HCT116 (cell line): Measurements from ENCODE around the gene VWF. TPM values are rescaled to one million over a fixed set of nuclear protein-coding genes. Genes with fewer than 3 reads are reported as not detected.

Experiments
- ATAC-seq: fragments of 200-7000 bp; cut with Tn5 transposase; 2 replicates; pipeline ENCODE4 v1.9.1; 2020; ENCODE audit warnings: mild to moderate bottlenecking, moderate library complexity
- BruUV-seq: library from RNA; stranded (reverse); fragments of 400-500 nt; replicated peaks from 2 replicates; lab custom pipeline; 2021; lab: Mats Ljungman, UMichigan
- CTCF ChIA-PET: fragments of 300-600 bp; sonication (Branson Sonifier 250); formaldehyde crosslinking; loops from one replicate; lab custom pipeline; 2021; ENCODE audit warnings: antibody characterized with exemption; lab: Charles Lee
- POLR2A ChIA-PET: fragments of 300-600, 350-600 bp; sonication (Branson Sonifier 250); formaldehyde crosslinking; loops from one replicate; lab custom pipeline; 2021; ENCODE audit warnings: antibody characterized with exemption; lab: Charles Lee
- RAD21 ChIA-PET, 2 experiments: fragments of 300-600 bp; sonication (Branson Sonifier 250); formaldehyde crosslinking; loops; one replicate each; lab custom pipeline; 2023; ENCODE audit warnings: low total read pairs in 2 of 2; ENCODE audit not compliant: uncharacterized antibody in 2 of 2, unreplicated experiment in 2 of 2, low non-redundant PET in 1 of 2; lab: Charles Lee
- DNase-seq: peaks from one replicate; pipeline ENCODE4 v3.0.0-alpha.2; 2010; ENCODE audit warnings: low read depth, low spot score
- H2AFZ ChIP-seq: fragments of 200-600 bp; shearing (Covaris generic), sonication (generic); 2 replicates; pipeline ENCODE4 v1.6.1; 2017; ENCODE audit warnings: low read depth, mixed run types, mixed read lengths, antibody characterized with exemption, low read length; ENCODE audit not compliant: poor library complexity, severe bottlenecking
- H3K27ac ChIP-seq: 2 replicates; pipeline ENCODE4 v1.5.1; 2012; ENCODE audit warnings: low read depth, low read length
- H3K27me3 ChIP-seq: fragments of 200-600 bp; sonication (generic); 2 replicates; pipeline ENCODE4 v1.6.1; 2016; ENCODE audit warnings: mixed run types, low read length, mixed read lengths; ENCODE audit not compliant: insufficient read depth
- H3K36me3 ChIP-seq, 2 experiments: fragments of 200-500 bp in 1 of 2; fragments of 200-600 bp in 1 of 2; sonication (Bioruptor generic) in 1 of 2; sonication (generic) in 1 of 2; 2 replicates each; pipeline versions ENCODE4 v1.5.1 to v1.6.1; 2014 to 2016; ENCODE audit warnings: low read length in 2 of 2, inconsistent platforms in 1 of 2, mixed read lengths in 1 of 2, mixed run types in 1 of 2; ENCODE audit not compliant: insufficient read depth in 2 of 2, control insufficient read depth in 1 of 2
- H3K4me1 ChIP-seq, 2 experiments: fragments of 200-600 bp in 1 of 2; sonication (generic) in 1 of 2; 2 replicates each; pipeline versions ENCODE4 v1.5.1 to v1.6.1; 2012 to 2017; ENCODE audit warnings: low read length in 2 of 2, inconsistent platforms in 1 of 2, mild to moderate bottlenecking in 1 of 2, mixed read lengths in 1 of 2, mixed run types in 1 of 2, moderate library complexity in 1 of 2; ENCODE audit not compliant: insufficient read depth in 2 of 2, control insufficient read depth in 1 of 2
- H3K4me2 ChIP-seq: fragments of 200-600 bp; sonication (generic); 2 replicates; pipeline ENCODE4 v1.6.1; 2017; ENCODE audit warnings: mixed run types, low read length, mixed read lengths
- H3K4me3 ChIP-seq, 2 experiments: fragments of 200-600 bp in 1 of 2; sonication (generic) in 1 of 2; replicated peaks in 1 of 2; 2 replicates each; pipeline ENCODE4 v1.5.1; 2011 to 2016; ENCODE audit warnings: low read length in 2 of 2, control low read depth in 1 of 2, low read depth in 1 of 2, mild to moderate bottlenecking in 1 of 2, mixed read lengths in 1 of 2, mixed run types in 1 of 2
- H3K79me2 ChIP-seq: fragments of 200-600 bp; sonication (generic); 2 replicates; pipeline ENCODE4 v1.6.1; 2017; ENCODE audit warnings: mild to moderate bottlenecking, mixed run types, low read length, moderate library complexity, mixed read lengths; ENCODE audit not compliant: insufficient read depth
- H3K9ac ChIP-seq: fragments of 200-600 bp; sonication (generic); 2 replicates; pipeline ENCODE4 v1.6.1; 2016; ENCODE audit warnings: low read length, mixed read lengths
- H3K9me2 ChIP-seq: fragments of 200-600 bp; sonication (generic), shearing (Covaris generic); 2 replicates; pipeline ENCODE4 v1.6.1; 2017; ENCODE audit warnings: mixed run types, mild to moderate bottlenecking, moderate library complexity; ENCODE audit not compliant: insufficient read depth
- H3K9me3 ChIP-seq, 2 experiments: fragments of 200-500 bp in 1 of 2; fragments of 200-600 bp in 1 of 2; sonication (Bioruptor generic) in 1 of 2; sonication (generic) in 1 of 2; 2 replicates each; pipeline ENCODE4 v1.6.1; 2014 to 2017; ENCODE audit warnings: low read length in 2 of 2, mixed read lengths in 2 of 2, inconsistent platforms in 1 of 2, low read depth in 1 of 2, mild to moderate bottlenecking in 1 of 2, mixed run types in 1 of 2, moderate library complexity in 1 of 2; ENCODE audit not compliant: control insufficient read depth in 1 of 2, insufficient read depth in 1 of 2
- H4K20me1 ChIP-seq: fragments of 200-600 bp; sonication (generic), shearing (Covaris generic); 2 replicates; pipeline ENCODE4 v1.6.1; 2017; ENCODE audit warnings: mixed run types, mild to moderate bottlenecking, moderate library complexity; ENCODE audit not compliant: insufficient read depth
- EGR1 ChIP-seq: IDR thresholded peaks from 2 replicates; pipeline ENCODE4 v1.6.1; 2012; ENCODE audit warnings: low read depth
- EZH2phosphoT487 ChIP-seq: fragments of 200-600 bp; IDR thresholded peaks from 2 replicates; pipeline ENCODE4 v1.6.1; 2018; ENCODE audit warnings: antibody characterized with exemption, borderline replicate concordance
- POLR2A ChIP-seq: IDR thresholded peaks from 2 replicates; pipeline ENCODE4 v1.7.0; 2011; ENCODE audit warnings: borderline replicate concordance; ENCODE audit not compliant: insufficient read depth, insufficient read length; ENCODE audit errors: extremely low read depth
- SP1 ChIP-seq: IDR thresholded peaks from 2 replicates; pipeline ENCODE4 v1.6.1; 2012; ENCODE audit warnings: low read depth
- SRF ChIP-seq: IDR thresholded peaks from 2 replicates; pipeline ENCODE4 v1.6.1; 2012; ENCODE audit warnings: low read depth
- TCF7L2 ChIP-seq: IDR thresholded peaks from 2 replicates; pipeline ENCODE4 v1.7.0; 2011; ENCODE audit warnings: borderline replicate concordance, inconsistent platforms; ENCODE audit not compliant: insufficient read depth, insufficient read length; ENCODE audit errors: extremely low read depth
- YY1 ChIP-seq: IDR thresholded peaks from 2 replicates; pipeline ENCODE4 v1.6.1; 2011; ENCODE audit warnings: low read length, low read depth, moderate library complexity, mild to moderate bottlenecking; ENCODE audit not compliant: insufficient replicate concordance; ENCODE audit errors: extremely low read depth
- ZNF274 ChIP-seq: fragments of 200-500 bp; sonication (Bioruptor generic); IDR thresholded peaks from 2 replicates; pipeline ENCODE4 v1.6.1; 2014; ENCODE audit warnings: mild to moderate bottlenecking, low read depth, low read length, inconsistent platforms
- intact Hi-C: fragments of 100-400 bp; cut with micrococcal nuclease; formaldehyde crosslinking; loops from 2 replicates; pipeline ENCODE4 v1.10.0; 2022
- total RNA-seq: library from RNA; stranded (reverse); gene quantifications from one replicate; pipeline ENCODE4 v1.2.1, GENCODE V29; 2021; ENCODE audit not compliant: unreplicated experiment
- TF ChIP-seq, protein P1 (sequence below), 3 experiments: fragments of 200-600 bp in 1 of 3; sonication (generic) in 1 of 3; IDR thresholded peaks in 2 of 3; conservative IDR thresholded peaks in 1 of 3; 2 replicates each; pipeline ENCODE4 v1.5.1; 2012 to 2017; ENCODE audit warnings: low read depth in 2 of 3, low read length in 2 of 3, antibody characterized with exemption in 1 of 3, borderline replicate concordance in 1 of 3, control low read depth in 1 of 3, mild to moderate bottlenecking in 1 of 3, mixed read lengths in 1 of 3, mixed run types in 1 of 3, moderate library complexity in 1 of 3; ENCODE audit not compliant: insufficient read depth in 1 of 3
- TF ChIP-seq, protein P2 (sequence below): IDR thresholded peaks from 2 replicates; pipeline ENCODE4 v1.6.1; 2012; ENCODE audit warnings: low read depth

VWF gene
- total RNA-seq, 1 experiment from 2014 or later = 0.57 TPM

DNA sequence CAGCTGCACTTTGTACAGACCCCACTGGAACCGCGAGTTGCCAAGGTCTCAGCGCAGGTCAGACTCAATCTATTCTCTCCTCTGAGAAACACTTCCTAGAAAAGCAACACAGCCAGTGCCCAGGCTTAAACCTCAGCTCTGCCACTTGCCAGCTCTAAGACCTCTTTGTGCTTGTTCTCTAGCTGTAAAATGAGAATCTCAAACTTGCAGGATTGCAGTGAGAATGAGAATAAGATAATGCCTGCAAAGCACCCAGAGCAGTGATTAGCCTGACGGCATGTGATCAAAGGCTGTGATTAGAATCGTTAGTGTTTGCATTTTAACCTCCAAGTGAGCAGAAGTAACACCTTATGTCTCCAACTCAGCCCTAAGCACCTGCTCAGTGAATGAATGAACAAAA lies 200.7 kb downstream of the VWF start:
- no peak for TF ChIP-seq EZH2phosphoT487
- TF ChIP-seq SP1 = no peak
- no peak for TF ChIP-seq YY1
- no peak for TF ChIP-seq EGR1
- TF ChIP-seq SRF = no peak
- H3K36me3 ChIP-seq = no peaks in the 10 kb centered on the region
- no peaks in the 10 kb centered on the region for H4K20me1 ChIP-seq
- ATAC-seq = no peak
- no peaks in the 10 kb centered on the region for H3K4me1 ChIP-seq
- H3K4me2 ChIP-seq = no peak overlapping the region
- H3K79me2 ChIP-seq = no peaks in the 10 kb centered on the region
- ChIA-PET RAD21 (no interaction called here), CTCF (no interaction called here), POLR2A (no interaction called here)
- no peak overlapping the region for H2AFZ ChIP-seq
- H3K9ac ChIP-seq = no peak overlapping the region
- no TSS peak for BruUV-seq
- no peak overlapping the region for H3K4me3 ChIP-seq
- no peaks in the 10 kb centered on the region for H3K27me3 ChIP-seq
- DNase-seq = no peak
- H3K27ac ChIP-seq = no peak overlapping the region
- H3K9me2 ChIP-seq = no peaks in the 10 kb centered on the region
- intact Hi-C loops = no loop called here
- H3K9me3 ChIP-seq = no peaks in the 10 kb centered on the region

DNA sequence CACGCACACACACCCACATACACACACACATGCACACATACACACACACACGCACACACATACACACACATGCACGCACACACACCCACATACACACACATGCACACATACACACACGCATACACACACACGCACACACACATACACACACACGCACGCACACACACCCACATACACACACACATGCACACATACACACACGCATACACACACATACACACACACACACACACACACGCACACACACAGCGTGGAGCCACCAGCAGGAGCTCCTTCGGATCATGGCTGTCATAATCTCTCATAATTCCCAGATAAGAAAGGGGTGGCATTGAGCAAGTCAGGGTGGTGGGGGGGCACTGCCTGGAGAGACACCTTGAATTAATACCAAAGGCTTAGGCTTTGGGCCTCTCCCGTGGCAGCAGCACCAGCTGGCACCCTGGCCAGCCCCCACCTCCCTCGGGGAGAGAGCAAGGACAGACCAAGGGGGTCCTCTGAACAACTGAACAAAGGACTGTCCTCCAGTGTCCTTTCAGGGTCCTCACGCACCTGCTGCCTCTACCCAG lies 201.3 kb downstream of the VWF start:
- BruUV-seq = no TSS peak
- ChIA-PET CTCF (no interaction called here), POLR2A (no interaction called here), RAD21 (no interaction called here)
- Histone ChIP-seq H3K4me1 (no peaks in the 10 kb centered on the region), H2AFZ (no peak overlapping the region), H3K4me2 (no peak overlapping the region), H3K9me3 (no peaks in the 10 kb centered on the region), H3K36me3 (no peaks in the 10 kb centered on the region), H4K20me1 (no peaks in the 10 kb centered on the region), H3K27ac (no peak overlapping the region), H3K9me2 (no peaks in the 10 kb centered on the region), H3K4me3 (no peak overlapping the region), H3K27me3 (no peaks in the 10 kb centered on the region), H3K79me2 (no peaks in the 10 kb centered on the region), H3K9ac (no peak overlapping the region)
- ATAC-seq = no peak
- TF ChIP-seq, protein P1, sequence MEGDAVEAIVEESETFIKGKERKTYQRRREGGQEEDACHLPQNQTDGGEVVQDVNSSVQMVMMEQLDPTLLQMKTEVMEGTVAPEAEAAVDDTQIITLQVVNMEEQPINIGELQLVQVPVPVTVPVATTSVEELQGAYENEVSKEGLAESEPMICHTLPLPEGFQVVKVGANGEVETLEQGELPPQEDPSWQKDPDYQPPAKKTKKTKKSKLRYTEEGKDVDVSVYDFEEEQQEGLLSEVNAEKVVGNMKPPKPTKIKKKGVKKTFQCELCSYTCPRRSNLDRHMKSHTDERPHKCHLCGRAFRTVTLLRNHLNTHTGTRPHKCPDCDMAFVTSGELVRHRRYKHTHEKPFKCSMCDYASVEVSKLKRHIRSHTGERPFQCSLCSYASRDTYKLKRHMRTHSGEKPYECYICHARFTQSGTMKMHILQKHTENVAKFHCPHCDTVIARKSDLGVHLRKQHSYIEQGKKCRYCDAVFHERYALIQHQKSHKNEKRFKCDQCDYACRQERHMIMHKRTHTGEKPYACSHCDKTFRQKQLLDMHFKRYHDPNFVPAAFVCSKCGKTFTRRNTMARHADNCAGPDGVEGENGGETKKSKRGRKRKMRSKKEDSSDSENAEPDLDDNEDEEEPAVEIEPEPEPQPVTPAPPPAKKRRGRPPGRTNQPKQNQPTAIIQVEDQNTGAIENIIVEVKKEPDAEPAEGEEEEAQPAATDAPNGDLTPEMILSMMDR (IDR thresholded peaks at IDR 0.05 in 2 of 3, conservative IDR thresholded peaks at IDR 0.05 in 1 of 3; ENCODE audit: borderline replicate concordance in 1 of 3, insufficient read depth in 1 of 3, low read depth in 2 of 3, low read length in 2 of 3) = no peak
- TF ChIP-seq YY1 (no peak), ZNF274 (no peak), POLR2A (no peak), EZH2phosphoT487 (no peak), TCF7L2 (no peak)
- TF ChIP-seq, protein P2, sequence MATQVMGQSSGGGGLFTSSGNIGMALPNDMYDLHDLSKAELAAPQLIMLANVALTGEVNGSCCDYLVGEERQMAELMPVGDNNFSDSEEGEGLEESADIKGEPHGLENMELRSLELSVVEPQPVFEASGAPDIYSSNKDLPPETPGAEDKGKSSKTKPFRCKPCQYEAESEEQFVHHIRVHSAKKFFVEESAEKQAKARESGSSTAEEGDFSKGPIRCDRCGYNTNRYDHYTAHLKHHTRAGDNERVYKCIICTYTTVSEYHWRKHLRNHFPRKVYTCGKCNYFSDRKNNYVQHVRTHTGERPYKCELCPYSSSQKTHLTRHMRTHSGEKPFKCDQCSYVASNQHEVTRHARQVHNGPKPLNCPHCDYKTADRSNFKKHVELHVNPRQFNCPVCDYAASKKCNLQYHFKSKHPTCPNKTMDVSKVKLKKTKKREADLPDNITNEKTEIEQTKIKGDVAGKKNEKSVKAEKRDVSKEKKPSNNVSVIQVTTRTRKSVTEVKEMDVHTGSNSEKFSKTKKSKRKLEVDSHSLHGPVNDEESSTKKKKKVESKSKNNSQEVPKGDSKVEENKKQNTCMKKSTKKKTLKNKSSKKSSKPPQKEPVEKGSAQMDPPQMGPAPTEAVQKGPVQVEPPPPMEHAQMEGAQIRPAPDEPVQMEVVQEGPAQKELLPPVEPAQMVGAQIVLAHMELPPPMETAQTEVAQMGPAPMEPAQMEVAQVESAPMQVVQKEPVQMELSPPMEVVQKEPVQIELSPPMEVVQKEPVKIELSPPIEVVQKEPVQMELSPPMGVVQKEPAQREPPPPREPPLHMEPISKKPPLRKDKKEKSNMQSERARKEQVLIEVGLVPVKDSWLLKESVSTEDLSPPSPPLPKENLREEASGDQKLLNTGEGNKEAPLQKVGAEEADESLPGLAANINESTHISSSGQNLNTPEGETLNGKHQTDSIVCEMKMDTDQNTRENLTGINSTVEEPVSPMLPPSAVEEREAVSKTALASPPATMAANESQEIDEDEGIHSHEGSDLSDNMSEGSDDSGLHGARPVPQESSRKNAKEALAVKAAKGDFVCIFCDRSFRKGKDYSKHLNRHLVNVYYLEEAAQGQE = no peak
- intact Hi-C loops = no loop called here
- no peak for DNase-seq
